DMS 273 treated with DMSO at 0.1 percent for 48 hours (cell line): ENCODE measurements around the gene FAM120A.

Source experiments
- DNase-seq: peaks from one replicate; lab custom pipeline; 2025; lab: John Stamatoyannopoulos, UW

The FAM120A gene

GRCh38 chr9:93446073-93446472 is 5.4 kb upstream of the FAM120A start:
- DNase-seq = no peak

GRCh38 chr9:93447655-93448054 is 3.8 kb upstream of the FAM120A start:
- DNase-seq = no peak

- peak; percentile 6 for DNase-seq
Measured at GRCh38 chr9:93451849-93452709, 594 bp downstream of the FAM120A start.

- DNase-seq = no peak
Measured at GRCh38 chr9:93452710-93453046, 1.2 kb downstream of the FAM120A start.

- peak; percentile 89 for DNase-seq
Measured at GRCh38 chr9:93453047-93453914, 1.8 kb downstream of the FAM120A start, which contains the start of gene FAM120AOS. Gene FAM120AOS (minus strand): TSS chr9:93453581. CDS start chr9:93452709, 872 bp downstream.

- no peak for DNase-seq
Measured at GRCh38 chr9:93456022-93456421, 4.5 kb downstream of the FAM120A start.

- no peak for DNase-seq
Measured at GRCh38 chr9:93456504-93456903, 5.0 kb downstream of the FAM120A start.

- no peak for DNase-seq
Measured at GRCh38 chr9:93457006-93457405, 5.5 kb downstream of the FAM120A start.

- DNase-seq = no peak
Measured at GRCh38 chr9:93458712-93459111, 7.2 kb downstream of the FAM120A start.

GRCh38 chr9:93459432-93459847 is 8.0 kb downstream of the FAM120A start:
- no peak for DNase-seq

GRCh38 chr9:93460689-93461413 is 9.4 kb downstream of the FAM120A start:
- DNase-seq = no peak

- DNase-seq = no peak
Measured at GRCh38 chr9:93461414-93461743, 9.9 kb downstream of the FAM120A start.

GRCh38 chr9:93461821-93462220 is 10.3 kb downstream of the FAM120A start:
- no peak for DNase-seq

GRCh38 chr9:93463638-93464248 is 12.3 kb downstream of the FAM120A start:
- no peak for DNase-seq

GRCh38 chr9:93464395-93464794 is 12.9 kb downstream of the FAM120A start:
- no peak for DNase-seq

GRCh38 chr9:93464876-93465275 is 13.4 kb downstream of the FAM120A start:
- no peak for DNase-seq

GRCh38 chr9:93465855-93466254 is 14.4 kb downstream of the FAM120A start:
- no peak for DNase-seq

- DNase-seq = no peak
Measured at GRCh38 chr9:93466416-93467061, 15.1 kb downstream of the FAM120A start.

- no peak for DNase-seq
Measured at GRCh38 chr9:93467062-93467416, 15.6 kb downstream of the FAM120A start.

GRCh38 chr9:93467462-93467861 is 16.0 kb downstream of the FAM120A start:
- DNase-seq = no peak

- DNase-seq = no peak
Measured at GRCh38 chr9:93468763-93469456, 17.4 kb downstream of the FAM120A start.
